PC-3 (cell line): ENCODE measurements around the gene ADGRL3.

ENCODE experiments used
- EZH2 ChIP-seq: fragments of 300-600 bp; sonication (generic); IDR thresholded peaks from one replicate; pipeline ENCODE4 v1.6.1; 2017; ENCODE audit warnings: antibody characterized with exemption, mild to moderate bottlenecking, low read length; ENCODE audit not compliant: unreplicated experiment
- TF ChIP-seq, protein P1 (sequence below): fragments of 300-600 bp; sonication (generic); conservative IDR thresholded peaks from 2 replicates; pipeline ENCODE4 v1.5.1; 2017; ENCODE audit warnings: antibody characterized with exemption, low read depth, mild to moderate bottlenecking, low read length

DNA sequence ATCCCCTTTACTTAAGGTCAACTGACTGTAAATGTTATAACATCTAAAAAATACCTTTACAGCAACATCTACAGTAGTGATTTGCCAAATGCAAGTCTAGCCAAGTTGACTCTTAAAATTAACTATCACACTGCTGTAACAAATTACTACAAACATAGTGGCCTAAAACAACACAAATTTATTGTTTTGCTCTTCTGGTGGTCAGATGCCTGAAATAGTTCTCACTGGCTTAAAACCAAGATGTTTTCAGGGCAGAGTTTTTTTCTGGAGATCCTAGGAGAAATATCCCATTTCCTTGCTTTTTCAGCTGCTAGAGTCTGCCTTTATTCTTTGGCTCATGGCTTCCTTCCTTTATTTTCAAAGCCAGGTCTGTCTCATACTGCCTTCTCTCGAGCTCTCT is 120.5 kb downstream of the ADGRL3 start:
- TF ChIP-seq, protein P1, sequence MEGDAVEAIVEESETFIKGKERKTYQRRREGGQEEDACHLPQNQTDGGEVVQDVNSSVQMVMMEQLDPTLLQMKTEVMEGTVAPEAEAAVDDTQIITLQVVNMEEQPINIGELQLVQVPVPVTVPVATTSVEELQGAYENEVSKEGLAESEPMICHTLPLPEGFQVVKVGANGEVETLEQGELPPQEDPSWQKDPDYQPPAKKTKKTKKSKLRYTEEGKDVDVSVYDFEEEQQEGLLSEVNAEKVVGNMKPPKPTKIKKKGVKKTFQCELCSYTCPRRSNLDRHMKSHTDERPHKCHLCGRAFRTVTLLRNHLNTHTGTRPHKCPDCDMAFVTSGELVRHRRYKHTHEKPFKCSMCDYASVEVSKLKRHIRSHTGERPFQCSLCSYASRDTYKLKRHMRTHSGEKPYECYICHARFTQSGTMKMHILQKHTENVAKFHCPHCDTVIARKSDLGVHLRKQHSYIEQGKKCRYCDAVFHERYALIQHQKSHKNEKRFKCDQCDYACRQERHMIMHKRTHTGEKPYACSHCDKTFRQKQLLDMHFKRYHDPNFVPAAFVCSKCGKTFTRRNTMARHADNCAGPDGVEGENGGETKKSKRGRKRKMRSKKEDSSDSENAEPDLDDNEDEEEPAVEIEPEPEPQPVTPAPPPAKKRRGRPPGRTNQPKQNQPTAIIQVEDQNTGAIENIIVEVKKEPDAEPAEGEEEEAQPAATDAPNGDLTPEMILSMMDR: no peak
- TF ChIP-seq EZH2: no peak
